ENCODE measurements around the gene TRIM27.

DNA sequence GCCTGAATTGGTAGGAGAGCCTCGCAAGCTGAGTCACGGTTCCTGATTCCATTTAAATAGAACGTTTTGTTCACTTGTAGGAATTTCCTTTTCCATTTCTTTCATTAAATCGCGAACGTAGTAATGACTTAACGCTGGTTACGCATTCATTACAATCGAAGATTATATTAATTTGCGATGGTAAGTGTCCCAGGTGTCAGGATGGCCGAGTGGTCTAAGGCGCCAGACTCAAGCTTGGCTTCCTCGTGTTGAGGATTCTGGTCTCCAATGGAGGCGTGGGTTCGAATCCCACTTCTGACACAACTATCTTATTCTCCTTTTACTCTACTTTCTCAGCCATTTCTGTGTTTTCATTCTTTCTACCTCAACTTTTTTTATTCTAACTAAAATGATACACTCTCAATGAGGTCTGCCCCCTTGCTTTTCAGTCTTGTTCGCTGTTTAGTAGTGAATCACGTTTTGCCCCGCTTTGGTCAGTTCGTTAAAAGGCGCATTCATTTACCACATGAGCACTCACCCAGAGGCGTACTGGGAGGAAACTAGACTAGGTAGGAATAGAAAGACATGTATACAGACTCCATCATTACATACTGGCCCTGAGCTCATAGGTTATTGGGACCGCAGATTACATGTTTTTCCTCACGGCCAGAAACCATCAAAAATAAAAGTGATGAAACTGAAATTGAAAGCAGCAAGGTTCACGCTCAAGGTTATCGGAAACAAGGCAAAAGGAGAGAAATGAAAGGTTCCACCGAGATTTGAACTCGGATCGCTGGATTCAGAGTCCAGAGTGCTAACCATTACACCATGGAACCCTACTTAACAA, 17.3 kb upstream of the TRIM27 start:
- no peak for TF ChIP-seq CTCF (IDR thresholded peaks at IDR 0.05; ENCODE audit: insufficient read depth, low read length)
- TF ChIP-seq POLR2AphosphoS5 (IDR thresholded peaks at IDR 0.05; ENCODE audit: low read depth), result no peak
- TF ChIP-seq REST (IDR thresholded peaks at IDR 0.05; ENCODE audit: insufficient replicate concordance, low read depth), result no peak
- TF ChIP-seq SPI1 (IDR thresholded peaks at IDR 0.05; ENCODE audit: borderline replicate concordance, low read depth), result no peak
